Measurements from ENCODE around the gene GPC6.

Gene GPC6

DNA sequence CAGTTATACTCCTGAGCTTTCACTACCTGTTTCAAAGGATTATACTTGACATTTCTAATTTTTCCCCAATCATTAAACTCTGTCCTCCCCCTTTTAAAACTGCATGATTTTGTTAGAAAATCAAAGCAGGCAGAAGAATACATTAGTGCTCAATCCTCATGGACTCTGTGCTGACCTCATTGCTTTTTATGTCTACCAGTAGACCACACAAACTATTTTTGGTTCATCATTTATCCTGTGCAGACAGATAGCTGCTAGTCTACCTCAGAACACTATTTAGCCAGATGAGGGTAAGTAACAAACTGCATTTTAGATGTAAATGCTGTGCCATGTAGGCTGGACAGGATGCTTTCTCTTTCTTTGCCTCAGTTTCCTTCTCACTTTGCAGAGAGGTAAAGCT is 1016.9 kb downstream of the GPC6 start:
- no peak for DNase-seq (ENCODE audit: low read depth)

DNA sequence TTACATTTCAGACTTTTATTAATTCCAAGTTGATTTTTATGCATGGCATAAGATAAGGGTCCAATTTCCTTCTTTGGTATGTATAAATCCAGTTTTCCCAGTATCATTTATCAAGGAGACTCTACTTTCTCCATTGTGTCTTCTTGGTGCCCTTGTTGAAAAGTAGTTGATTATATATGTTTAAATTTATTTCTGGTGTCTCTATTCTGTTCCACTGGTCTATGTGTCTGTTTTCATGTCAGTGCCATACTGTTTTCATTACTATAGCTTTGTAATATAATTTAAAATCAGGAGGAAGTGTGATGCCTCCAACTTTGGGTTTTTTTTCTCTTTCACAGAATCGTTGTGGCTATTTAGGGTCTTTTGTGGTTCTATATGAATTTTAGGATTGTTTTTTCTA is 1019.9 kb downstream of the GPC6 start:
- no peak for DNase-seq (ENCODE audit: low read depth)

DNA sequence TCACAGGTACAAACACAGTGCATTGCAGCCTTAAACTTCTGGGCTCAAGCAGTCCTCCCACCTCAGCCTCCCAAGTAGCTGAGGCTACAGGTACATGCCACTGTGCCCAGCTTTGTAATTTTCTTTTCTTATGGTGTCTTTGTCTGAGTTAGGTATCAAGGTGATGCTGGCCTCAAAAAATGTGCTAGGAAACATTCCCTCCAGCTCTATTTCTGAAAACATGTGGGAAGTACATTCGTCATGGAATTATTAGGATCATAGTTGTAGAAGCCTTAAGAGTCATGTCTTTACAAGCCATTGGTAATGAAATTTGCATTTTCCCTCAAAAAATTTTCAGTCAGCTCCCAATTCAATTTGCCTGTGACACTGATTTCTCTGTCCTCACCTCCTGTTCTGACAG is 1021.3 kb downstream of the GPC6 start:
- DNase-seq (ENCODE audit: low read depth): no peak

DNA sequence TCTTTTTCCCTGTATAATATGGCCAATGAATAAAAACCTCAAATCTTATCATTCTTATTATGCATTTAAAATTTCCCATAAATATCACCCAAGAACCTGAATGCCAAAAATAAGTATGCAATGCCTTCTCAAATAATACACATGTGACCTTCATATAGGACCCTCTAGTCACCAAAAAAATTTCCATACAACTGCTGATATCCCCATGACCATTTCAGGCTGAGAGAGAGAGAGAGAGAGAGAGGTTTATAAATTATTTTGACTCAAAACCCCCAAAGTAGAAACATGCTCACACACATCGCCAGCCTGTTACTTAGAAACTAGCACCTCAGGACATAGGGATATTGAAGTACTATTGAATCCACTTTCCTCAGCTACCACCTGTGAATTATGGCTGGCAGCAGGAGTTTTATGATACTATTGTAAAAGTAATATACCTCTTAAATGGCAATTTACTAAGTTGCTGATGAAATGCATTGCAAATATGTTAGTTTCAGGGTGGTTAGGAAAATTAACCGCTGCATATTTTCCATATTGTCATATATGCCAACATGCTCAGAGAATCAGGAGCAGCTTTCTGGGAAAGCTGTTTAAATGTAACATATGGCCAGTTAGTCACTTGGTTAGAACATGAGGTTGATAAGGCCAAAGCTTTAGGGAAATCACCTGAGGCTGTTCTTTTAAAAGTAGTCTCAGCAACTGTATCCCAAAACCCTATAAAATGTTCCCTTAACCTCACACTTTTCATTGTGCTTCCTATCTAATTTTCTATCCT is 1022.0 kb downstream of the GPC6 start:
- no peak for DNase-seq (ENCODE audit: low read depth)

DNA sequence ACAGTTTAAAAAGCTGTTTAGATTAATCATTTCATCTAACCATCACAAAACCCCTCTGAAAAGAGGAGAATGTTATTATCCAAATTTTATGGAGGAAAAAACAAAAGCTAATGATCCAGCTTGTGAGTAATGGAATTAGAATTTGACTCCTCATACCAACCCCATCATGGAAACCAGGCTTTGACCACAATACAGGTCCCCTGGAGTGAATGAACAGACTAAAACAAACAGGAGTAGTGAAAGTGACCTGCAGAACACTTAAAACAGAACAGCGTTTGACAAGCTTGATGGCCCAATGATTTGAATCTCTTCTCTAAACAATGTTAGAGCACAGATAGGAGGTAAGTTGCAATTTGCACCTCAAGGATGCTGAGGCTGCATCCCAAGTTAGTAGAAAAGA is 1022.9 kb downstream of the GPC6 start:
- peak; percentile 40 for DNase-seq (ENCODE audit: low read depth)

DNA sequence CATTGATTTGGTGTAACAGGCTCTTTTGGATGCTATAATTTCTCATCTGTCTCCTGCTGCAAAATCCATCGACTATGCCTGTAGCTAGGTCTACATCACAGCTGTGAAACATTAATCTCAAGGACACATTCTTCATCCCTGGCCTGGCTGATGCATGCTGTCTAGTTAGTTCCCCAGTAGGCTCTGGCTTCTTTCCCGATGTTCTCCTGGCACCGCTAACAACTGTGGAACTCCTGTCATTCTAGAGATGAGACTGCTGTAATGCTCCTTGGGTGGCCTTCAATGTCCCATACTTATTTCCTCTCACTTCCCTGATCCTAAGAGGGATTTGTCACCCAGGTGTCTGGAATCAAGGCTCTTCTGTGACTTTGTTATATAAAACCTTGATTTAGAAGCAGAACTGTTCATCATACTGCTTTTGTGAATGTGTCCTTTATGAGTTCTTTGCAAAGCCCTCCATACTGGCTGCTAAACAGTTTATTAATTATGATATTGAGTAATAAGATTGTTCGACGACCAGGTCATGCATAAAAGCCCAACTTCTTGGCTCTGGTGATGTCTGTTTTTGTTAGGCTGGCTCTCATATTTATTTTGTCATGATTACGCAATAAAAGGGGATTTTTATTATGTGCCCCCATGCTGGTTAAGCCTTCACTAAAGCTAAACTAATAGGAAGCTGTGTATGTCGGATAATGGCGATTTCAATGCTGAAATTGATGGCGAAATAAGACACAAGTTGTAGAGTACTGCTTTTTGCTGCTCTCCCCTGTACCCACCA is 1025.4 kb downstream of the GPC6 start:
- peak; percentile 37 for DNase-seq (ENCODE audit: low read depth)

DNA sequence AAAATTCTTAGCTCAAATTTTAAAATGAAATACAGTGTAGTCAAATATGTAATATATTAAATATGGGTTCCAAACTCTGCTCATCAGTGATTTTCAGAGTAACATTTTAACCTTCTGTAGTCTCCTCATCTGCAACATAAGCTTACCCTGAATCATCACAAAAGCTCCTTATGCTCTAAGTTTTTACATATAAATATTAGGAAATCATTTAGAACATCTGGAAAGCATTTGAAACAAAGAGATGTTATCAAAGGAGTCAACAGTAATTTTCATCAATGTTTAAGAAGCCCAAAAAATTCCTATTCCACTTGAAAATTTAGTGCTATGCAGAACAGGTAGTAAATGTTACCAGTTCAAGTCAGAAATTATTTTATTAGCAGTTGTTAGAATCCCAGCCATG is 1028.1 kb downstream of the GPC6 start:
- no peak for DNase-seq (ENCODE audit: low read depth)

DNA sequence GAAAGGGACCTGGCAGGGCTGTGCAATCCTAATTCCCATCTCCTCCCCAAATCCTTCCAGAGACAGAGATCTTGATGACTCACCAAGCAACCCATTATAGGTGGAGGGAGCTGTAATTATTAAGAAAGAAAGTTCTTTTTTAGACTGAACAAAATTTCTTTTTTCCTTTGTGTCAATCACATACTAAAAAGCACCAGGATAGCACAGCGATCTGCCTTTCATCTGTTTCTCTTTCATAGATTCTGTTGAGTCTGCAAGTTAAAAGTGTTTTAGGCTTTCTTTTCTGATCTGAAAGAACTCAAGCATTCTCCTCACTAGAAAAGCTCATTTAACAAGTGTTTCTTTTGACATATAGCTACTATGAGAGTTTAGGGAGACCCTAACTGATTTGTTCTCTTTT is 1030.1 kb downstream of the GPC6 start:
- DNase-seq (ENCODE audit: low read depth): no peak

DNA sequence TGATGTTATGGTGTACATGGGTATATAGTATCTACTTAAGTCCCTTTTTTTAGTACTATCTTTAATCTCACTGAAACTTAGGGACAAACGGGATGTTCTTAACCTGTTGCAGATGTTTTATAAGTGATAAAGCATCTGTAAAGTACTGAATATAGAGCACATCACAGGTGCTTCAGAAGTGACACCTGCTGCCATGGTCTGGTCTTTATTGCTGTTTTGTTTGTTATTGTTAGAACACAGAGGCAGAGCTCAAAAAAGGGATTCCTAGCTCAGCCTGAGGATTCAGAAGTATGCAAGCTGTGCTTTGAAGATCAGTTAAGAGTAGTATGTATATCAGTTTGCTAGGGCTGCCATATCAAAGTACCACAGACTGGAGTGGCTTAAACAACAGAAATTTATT is 1033.4 kb downstream of the GPC6 start:
- no peak for DNase-seq (ENCODE audit: low read depth)

DNA sequence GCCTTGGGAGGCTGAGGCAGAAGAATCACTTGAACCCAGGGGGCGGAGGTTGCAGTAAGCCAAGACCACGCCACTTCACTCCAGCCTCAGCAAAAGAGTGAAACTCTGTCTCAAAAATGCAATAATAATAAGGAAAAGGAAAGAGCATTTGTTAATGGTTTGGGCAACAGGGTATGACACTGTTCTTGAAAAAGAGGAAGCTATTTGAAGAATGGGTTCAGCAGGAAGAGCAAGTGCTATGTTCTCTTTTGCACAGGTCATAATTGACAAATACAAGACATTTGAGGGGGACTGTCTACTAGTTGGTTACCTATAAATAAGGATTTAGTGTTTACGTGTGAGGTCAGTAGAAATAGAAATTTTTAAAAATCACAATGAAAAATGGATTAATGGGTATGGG is 1034.6 kb downstream of the GPC6 start:
- DNase-seq (ENCODE audit: low read depth): no peak

DNA sequence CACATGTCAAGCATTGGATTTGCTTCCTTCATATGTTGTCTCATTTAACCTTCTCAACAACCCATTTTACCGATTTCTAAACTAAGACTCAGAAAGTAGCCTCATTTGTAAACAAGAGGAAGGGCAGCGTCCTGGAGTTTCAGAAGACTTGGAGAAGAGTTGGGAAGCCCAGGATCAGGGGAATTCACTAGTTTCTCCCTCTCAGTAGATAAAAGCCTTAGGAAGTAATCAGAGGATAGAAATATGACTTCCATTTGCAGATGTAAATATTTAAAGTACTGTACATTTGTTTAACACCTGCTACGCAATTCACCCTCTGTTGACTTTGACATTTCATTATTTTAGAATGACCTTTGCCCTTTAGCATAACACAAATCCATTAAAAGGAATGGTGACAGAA is 1036.4 kb downstream of the GPC6 start:
- DNase-seq (ENCODE audit: low read depth): no peak

DNA sequence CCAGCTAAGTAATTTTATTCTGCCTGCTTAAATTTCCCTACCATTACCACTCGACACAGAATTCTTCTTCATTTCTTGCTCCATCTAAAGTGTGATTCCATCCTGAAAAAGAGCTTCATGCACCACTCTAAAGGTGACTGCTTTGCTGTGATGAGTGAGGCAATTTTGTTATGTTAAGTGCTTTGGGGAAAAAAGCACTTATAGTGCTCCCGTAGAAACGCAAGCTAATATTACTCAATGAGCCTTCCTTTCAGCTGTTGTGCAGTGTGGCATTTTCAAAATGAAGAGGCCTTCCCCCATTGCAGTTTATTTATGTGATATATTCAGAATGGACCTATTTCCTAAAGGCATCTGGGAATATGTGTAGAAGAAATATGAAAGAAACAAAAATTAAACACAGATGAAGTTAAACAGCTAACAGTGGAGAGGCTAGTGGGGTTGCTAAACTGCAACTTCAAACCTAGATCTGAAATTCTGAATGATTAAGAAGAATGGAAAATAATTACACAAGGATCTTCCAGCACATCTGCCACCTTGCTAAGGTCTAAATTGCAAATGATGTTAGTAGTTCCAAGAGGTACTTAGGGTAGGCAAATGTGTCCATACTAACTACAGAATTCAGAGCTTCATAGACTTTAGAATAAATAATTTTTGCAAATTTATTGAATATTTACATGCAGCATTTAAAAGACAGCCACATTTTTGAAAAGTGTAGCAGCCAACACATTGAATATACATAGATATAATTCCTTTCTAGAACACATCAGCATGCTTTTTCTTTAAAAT is 1041.2 kb downstream of the GPC6 start:
- no peak for DNase-seq (ENCODE audit: low read depth)

DNA sequence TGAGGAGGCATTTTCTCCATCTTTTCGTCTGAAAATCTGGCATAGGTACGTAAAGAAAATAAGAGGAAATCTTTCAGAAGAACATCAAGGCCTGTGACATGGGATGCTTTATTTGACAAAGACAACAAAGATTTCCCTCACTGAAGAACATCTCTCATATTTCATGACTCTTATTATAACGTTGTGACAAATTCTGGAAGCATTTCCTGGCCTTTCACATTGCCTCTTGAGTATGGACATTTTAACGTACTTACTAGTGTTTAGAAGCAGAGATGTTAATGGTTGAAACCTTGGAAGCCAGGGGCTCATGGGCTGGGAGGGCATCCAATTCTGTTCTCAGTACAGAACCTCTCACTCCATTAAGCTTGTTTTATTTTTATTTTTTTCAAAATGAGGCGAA is 1042.1 kb downstream of the GPC6 start:
- DNase-seq (ENCODE audit: low read depth): no peak

DNA sequence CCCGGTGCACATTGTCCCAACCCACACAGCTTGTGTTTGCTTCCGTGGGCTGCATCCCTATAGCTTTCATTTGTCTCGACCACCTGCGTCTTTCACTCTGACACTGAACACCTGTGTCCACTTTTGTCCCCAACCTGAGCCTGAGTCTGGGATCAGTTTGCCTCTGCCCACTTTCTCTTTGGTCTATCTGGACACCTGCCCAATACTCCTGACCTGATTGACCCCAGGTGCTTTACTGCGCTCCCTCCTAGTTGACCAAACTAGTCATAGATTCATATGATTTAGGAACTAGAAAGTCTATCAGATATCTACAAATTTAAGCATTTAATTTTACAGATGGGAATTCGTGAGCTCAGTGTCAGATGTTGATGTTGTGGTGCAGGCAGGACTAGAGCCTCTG is 1043.0 kb downstream of the GPC6 start:
- DNase-seq (ENCODE audit: low read depth): no peak

DNA sequence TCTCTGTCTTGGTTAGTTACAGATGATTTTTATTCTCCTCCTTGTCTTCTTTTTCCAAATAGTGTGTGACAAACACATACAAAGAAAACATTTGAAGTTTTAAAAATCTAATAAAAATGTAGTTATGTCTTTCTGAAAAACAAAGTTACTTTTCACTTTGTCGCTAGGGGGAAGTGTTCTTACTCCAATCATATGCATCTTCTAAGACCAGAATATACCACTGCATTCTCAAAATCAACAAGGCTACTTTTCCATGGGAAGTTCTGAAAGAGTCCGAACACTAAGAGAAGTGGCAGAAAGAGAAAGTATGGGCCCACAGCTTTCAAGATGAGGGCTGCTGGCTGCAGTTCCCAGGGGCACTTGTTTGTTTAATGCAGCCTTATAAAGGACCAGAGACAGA is 1043.9 kb downstream of the GPC6 start:
- DNase-seq (ENCODE audit: low read depth): no peak

DNA sequence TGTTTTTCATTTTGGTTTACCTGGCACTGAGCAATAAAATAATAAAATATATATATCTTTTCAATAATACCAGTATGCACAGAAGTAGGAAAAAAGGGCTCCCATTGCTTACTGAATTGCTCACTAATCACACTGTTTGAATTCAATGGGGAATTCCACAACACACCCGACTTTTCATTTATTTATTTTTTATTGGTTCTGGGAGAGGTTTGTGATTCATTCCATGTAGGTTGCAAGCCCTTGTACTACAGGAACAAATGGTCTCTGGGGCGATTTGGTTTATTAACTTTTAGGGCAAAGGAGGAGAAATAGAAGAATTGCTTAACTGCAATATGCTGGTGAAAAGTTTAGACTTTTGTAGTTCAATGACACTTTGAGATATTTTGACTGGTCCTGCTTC is 1045.4 kb downstream of the GPC6 start:
- no peak for DNase-seq (ENCODE audit: low read depth)

DNA sequence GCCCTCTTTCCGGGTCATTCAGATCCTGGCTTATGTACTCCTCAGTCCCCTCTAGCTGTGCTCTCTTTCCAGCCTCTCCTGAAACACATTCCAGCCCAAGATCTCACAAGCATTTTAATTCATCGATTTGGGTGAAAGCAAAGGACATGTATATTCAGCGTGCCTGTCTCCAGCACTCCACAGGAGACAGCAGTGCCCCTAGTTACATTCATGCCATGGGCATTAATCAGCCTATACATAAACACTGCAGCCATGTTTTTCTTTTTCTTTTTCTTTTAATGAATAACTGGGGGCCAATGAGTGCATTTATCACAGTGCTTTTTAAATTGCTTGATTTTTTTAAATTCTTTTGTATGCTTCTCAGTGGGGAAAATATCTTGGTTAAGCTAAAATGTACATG is 1053.7 kb downstream of the GPC6 start:
- no peak for DNase-seq (ENCODE audit: low read depth)

DNA sequence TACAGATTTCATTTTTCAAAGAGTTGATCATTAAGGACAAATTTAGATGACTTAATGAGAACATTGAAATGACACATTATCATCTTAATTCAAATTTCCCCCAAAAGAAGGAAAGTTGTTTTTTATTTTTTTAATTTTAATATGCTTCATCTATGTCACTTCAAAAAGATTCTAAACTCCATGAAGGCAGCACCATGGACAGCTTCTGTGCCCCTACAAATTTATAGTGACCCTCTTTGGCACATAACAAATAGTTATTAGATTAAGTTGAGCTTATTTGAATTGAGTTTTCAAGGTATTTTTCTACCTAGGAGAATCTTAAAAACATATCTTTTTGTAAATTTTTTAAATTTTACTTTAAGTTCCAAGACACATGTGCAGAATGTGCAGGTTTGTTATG is 1054.2 kb downstream of the GPC6 start:
- DNase-seq (ENCODE audit: low read depth): no peak

DNA sequence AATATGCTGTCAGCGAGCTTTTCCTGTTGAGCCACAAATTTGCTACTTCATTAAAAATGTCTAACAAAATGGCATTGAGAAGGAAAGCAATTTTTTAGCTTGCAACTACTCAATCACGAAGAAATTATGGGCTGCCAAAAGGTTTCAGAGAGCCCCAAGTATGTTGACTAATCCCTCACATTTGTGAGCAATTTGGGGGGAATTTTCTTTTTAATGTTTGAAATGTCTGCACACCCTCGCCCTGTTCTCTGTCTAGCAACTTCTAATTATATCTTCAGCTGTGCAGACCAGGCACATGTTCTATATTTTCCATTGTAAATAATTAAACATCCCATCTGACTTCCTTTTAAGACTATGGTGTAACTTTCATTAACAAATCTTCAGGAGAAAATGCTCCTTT is 1060.0 kb downstream of the GPC6 start:
- DNase-seq (ENCODE audit: low read depth): no peak

DNA sequence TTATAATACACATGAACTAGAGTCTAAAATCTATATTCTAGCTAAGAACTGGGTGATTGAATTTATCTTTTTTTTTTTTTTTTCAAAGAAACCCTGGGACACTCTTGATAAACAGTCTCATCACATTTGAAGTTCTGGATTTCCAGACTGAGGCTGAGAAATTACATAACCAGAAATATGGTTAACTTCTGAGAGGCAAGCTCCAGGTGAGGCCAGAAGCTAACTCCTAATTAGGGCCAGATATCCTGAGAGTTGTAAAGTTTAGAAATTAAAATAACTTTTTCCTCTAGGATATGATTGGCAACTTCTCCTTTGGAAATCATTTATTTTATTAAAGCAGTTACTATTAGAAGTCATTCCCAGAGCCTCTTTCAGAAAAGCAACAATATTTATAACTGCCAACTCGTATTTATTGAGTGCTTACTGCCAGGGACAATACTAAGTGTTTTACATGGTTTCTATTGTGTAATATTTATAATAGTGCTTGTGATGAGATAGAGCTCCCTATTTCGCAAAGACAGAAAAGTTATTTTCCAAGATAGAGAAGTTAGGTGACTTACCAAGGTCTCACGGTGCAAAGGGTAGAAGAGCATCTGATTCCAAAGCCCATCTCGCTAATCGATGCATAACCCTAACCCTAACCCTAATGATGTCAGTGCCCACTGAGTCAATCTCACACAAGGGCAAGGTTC is 1065.2 kb downstream of the GPC6 start:
- DNase-seq (ENCODE audit: low read depth): no peak

DNA sequence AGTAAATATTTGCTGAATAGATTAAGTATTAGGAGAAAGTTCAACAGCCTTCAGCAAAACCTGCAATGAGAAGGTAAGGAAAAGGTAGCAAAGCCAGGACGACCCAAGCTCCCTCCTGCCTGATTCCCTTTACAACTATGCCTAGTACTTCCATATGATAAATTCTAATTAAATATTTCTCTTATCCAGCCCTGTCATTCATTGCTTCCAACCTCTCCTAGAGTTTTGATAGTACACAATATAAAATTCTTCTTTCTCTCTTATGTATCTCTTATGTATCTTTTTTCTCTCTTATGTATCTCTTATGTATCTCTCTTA is 1065.7 kb downstream of the GPC6 start:
- no peak for DNase-seq (ENCODE audit: low read depth)

DNA sequence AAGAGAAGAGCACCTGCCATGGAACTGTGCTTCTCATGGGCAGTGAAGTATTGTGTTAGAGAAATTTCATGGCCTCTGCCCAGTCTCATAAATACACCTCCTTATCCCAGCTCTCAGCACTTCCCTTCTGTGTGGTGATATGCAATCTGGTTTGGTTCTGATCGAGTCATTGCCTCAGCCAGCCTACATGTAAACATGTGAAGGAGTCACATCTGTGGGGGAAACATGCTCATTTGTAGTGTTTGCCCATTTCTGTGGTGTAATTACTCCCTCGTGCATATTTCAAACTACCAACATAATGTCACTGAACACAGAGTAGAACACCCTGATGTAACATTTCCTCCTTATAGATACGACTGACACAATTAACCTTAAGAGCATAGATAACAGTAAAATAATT is 1069.9 kb downstream of the GPC6 start:
- no peak for DNase-seq (ENCODE audit: low read depth)

DNA sequence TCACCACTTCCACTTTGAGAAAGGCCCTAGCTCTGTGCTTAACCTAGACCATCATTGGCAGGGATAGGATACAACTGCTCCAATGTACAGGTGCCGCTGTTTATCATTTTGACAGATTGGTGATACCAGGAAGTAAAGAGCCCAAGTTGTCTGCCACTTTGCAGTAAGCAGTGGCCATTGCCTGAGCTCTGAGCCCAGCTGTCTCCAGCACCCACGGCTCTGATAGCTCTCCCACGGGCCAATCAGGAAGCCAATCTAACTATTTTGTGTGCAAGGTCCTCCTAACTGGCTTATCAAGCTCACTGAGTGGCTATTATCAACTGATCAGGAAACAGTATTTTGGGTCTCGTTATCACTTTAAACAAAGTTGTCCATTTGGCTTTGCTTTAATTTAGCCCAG is 1071.7 kb downstream of the GPC6 start:
- no peak for DNase-seq (ENCODE audit: low read depth)
